Measurements from ENCODE around the gene SDCCAG8.

Gene SDCCAG8

DNA sequence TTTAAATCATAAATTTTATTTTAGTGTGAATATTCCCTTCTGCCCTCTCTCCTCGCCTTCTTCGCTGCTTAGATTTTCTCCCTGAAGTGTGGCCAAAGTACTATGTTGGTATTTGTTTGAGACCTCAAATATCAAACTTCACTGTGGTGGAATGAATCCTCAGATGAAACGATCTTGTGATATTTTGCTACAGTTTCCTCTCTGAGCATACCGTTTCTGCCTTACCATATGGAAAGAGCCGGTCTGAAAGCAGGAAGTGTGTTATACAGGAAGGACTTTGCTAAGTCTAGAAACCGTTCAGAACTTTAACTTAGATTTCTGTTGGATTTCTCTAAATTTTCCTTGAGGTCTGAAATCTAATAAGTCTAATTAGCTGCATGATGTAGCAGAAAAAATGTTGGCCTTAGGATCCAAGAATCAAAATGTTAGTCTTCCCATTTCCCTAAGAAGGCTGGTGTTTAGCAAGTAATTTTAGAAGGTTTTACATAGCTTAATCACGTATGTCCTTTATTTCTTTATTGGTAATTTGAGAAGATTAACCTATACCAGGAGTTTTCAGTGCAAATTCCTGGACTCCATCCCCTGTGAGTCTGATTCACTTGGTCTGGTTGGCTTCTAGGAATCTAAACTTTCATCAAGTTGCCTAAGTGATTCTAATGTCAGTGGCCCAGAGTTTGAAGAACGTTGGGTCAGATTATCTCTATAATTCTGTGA, 30.7 kb downstream of the SDCCAG8 start:
- no peak overlapping the region for H3K27ac ChIP-seq

GRCh38 chr1:243287123-243287460, 31.3 kb downstream of the SDCCAG8 start:
- H3K27ac ChIP-seq: no peak overlapping the region
- TF ChIP-seq CTCF (IDR thresholded peaks at IDR 0.05) (no peak), ZFX (IDR thresholded peaks at IDR 0.05; ENCODE audit: borderline replicate concordance) (no peak)

More for the DNA sequence above, 30.7 kb downstream of the SDCCAG8 start:
- TF ChIP-seq ZFX (IDR thresholded peaks at IDR 0.05; ENCODE audit: borderline replicate concordance): no peak

DNA sequence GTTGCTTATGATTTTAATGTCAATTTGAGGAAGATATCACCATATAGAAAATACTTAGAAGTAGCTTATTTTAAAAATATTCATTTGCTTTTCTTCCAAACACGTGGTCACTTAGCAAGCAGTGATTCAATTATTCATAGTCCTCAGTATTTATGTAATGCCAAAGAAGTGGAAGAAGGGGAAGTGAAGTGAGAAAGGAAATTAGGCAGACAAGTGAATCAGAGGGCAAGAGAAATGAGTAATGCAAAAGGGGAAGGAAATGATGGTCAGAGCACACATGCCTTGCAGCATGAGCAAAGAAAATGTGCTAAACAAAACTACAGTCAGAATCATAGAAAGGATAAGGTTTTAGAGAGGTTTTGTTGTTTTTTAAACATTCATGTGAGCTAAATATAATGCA, 31.8 kb downstream of the SDCCAG8 start:
- H3K27ac ChIP-seq: no peak overlapping the region
- no peak for TF ChIP-seq ZFX (IDR thresholded peaks at IDR 0.05; ENCODE audit: borderline replicate concordance)
- no peak for TF ChIP-seq CTCF (IDR thresholded peaks at IDR 0.05)

- no peak overlapping the region for H3K27ac ChIP-seq
- TF ChIP-seq ZFX (IDR thresholded peaks at IDR 0.05; ENCODE audit: borderline replicate concordance): no peak
- TF ChIP-seq CTCF (IDR thresholded peaks at IDR 0.05): no peak
Measured at GRCh38 chr1:243288062-243288461, 32.2 kb downstream of the SDCCAG8 start.

DNA sequence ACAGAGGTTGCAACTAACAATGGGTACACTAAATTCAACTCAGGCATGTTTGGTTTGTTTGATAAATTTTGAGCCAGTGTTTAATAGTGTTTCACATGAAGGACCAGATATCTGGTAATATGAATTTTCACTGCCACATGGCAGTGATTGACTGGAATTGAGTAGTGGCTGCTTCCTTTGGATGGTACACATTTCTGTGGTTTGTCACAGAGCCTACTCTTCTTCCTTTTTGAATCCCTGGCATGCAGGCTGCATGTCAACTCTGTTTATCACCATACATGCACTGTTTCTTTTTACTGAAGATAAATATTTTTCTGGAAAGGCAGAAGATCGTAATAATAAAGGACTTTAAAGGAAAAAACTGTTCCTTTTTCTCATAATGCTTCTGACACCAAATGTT, 35.5 kb downstream of the SDCCAG8 start:
- TF ChIP-seq ZFX (IDR thresholded peaks at IDR 0.05; ENCODE audit: borderline replicate concordance) (no peak), CTCF (IDR thresholded peaks at IDR 0.05) (no peak)
- H3K27ac ChIP-seq: no peak overlapping the region

GRCh38 chr1:243292117-243292516, 36.3 kb downstream of the SDCCAG8 start:
- H3K27ac ChIP-seq: no peak overlapping the region
- TF ChIP-seq ZFX (IDR thresholded peaks at IDR 0.05; ENCODE audit: borderline replicate concordance) (no peak), CTCF (IDR thresholded peaks at IDR 0.05) (no peak)

DNA sequence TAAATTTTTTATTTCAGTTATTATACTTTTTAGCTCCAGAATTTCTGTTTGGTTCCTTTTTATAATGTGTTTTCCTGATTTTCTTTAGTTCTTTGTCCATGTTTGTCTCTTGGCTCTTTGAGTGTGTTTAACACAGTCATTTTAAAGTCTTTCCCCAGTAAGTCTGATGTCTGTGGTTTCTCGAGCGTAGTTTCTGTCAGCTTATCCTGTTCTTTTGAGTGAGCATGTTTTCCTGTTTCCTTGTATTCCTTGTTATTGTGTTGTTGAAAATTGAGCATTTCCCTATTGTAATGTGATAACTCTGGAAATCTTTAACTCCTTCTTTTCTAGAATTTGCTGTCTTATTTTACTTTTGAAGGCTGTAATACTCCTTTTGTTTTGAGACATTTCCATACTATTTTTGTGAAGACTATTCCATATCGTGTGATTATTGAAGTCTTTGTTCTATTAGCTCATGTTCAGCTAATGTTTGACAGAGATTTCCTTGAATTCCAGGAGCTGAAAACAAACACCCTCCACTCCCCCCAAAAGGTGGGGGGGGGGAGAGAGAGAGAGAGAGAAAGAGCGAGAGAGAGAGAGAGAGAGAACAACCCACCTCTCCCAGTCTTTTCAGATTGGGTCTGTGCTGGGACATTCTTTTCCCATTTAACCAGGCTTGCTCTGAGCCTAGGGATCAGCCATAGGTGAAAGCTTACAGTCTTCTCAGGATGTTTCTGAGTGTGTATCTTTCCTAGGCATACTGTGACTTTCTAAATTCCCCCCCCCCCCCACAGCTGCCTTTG, 38.3 kb downstream of the SDCCAG8 start:
- no peak overlapping the region for H3K27ac ChIP-seq
- TF ChIP-seq CTCF (IDR thresholded peaks at IDR 0.05) (no peak), ZFX (IDR thresholded peaks at IDR 0.05; ENCODE audit: borderline replicate concordance) (no peak)
